GM21515 (cell line): ENCODE results near the gene NLRP1.
"Not testable (repeated sequence)": the region's sequence is repeated elsewhere in the genome, so short reads cannot be mapped to it uniquely, and the experiment has no call there.

Source experiments
- ATAC-seq: cut with Tn5 transposase; IDR thresholded peaks from one replicate; pipeline ENCODE4 v1.9.1; 2021; ENCODE audit not compliant: unreplicated experiment

Gene NLRP1

DNA sequence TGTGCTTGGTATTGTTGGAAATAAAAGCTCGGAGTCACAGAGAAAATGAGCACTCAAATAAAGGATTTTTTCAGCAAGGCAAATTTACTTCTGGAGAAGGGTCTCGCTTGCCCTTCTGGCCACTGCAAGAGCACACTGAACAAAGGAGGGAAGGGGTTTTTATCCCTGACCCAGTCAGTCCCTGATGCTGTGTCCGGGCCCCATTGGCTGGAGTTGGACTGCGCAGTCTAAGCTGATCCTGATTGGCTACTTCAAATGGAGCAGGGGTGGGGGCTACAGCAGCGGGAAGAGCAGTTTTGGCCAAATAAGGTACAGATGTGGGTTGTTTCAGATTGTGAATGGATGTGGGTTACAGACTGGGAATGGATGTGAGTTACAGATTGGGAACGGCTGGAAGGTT lies 4.3 kb upstream of the NLRP1 start:
- ATAC-seq: no peak

DNA sequence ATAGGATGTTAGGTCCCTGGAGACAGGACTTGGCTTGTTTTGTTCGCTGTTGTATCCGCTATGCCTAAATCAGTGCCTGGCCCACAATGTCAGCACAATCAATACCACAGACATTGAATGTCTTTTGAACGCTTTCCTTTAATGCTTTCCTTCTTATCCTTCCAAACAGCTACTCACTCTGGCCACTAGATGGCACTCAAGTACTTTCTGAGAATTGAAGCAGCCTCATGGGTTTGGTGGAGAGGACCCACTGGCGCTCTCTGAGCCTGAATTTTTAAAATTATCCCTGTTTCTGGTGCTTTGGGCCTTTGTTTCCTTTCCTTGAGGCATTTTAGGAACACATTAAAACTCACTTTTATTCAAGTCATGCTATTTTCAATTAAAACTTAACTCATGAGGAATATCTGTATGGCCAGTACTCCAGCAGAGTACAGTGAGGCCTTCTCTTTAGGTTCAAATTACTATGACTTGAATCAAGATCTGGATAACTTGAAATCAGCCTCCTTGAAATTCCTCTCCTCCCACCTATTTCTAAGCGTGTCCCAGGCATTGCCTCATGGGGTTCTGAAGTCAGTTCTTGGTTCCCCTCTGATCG lies 3.2 kb upstream of the NLRP1 start:
- ATAC-seq: no peak

DNA sequence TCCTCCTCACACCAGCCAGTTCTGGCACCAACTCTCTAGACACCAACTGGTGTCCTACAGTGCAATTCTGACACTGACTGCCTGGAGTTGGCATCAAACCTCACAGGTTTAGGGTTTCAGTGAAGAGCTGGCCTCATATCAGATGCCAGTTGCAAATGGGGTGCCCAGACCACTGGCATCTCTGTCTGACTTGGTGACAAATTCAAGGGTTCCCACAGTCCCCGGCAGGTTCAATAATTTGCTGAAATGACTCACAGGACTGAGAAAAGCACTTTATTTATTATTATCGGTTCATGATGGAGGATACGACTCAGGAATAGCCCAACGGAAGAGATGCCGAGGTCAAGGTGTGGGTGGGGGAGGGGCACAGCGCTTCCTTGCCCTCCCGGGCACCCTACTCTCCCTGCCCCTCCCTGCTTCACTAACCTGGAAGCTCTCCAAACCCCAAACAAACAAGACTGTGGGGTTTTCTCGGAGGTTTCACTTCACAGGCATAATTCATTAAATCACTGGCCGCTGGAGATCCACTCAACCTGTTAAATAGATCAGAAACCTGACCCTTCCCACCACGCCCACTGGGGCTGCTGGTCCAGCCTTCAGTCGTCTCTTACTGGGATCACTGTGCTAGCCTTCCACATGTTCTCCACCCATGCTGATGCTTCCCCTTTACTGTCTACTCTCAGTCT lies 1.7 kb upstream of the NLRP1 start:
- ATAC-seq: no peak

DNA sequence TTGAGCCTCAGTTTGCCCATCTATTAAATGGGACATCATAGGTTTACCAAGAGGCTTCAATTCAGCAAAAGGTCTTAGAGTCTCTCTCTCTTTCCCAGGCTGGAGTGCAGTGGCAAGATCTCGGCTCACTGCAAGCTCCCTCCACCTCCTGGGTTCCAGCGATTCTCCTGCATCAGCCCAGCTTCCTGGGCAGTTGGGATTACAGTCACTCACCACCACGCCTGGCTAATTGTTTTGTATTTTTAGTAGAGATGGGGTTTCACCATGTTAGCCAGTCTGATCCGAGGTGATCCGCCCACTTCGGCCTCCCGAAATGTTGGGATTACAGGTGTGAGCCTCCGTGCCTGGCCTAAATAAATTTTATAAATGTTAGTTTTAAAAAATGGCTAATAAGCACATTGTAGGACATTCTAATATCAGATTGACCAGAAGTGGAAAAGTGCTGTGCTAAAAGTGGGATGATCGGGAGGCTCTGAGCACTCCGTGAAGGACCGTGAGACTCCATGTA lies 1.0 kb upstream of the NLRP1 start:
- no peak for ATAC-seq

DNA sequence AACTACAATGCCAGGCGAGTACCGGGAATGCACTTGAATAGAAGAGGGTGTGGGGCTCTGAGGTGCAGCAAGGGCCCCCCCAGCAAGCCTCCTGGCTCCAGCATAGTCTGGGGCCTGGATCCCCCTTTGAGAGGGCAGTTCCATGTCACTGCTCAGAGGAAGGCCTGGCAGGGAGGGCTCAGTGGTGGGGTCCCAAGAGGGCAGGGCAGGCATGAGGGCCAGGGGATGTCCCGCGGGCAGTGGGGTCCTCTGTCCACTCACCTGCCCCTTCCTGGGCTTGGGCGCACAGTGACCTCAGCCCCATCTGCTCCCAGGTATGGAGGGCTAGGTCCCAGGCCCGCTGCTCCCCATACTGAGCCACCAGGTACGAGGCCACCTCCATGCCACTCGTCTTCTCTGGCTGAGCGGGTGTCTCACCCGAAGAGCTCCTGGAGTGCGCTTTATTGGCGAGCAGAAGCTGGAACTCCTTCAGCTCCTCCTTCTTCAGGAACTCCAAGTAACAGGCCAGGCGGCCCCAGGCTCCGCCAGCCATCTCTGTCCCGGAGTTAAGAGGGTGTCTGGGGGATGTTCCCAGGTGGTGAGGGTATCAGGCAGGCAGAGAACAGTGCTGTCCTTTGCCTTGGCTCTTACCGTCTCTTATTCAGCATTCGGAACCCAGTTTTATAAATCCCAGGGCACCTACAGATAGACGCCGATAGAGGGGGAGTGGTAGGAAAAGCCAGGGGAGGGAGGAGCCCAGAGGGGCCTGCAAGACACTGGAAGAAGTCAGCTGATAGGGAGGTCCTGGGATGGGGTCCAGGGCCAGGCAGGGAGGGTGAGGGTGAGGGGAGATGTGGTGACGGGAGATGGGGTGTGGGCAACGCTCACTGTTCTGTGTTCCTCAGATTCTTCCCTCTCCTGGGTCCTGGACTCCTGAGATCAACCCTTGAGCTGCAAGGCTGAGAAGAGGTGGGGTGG lies 605 bp downstream of the NLRP1 start:
- no peak for ATAC-seq

DNA sequence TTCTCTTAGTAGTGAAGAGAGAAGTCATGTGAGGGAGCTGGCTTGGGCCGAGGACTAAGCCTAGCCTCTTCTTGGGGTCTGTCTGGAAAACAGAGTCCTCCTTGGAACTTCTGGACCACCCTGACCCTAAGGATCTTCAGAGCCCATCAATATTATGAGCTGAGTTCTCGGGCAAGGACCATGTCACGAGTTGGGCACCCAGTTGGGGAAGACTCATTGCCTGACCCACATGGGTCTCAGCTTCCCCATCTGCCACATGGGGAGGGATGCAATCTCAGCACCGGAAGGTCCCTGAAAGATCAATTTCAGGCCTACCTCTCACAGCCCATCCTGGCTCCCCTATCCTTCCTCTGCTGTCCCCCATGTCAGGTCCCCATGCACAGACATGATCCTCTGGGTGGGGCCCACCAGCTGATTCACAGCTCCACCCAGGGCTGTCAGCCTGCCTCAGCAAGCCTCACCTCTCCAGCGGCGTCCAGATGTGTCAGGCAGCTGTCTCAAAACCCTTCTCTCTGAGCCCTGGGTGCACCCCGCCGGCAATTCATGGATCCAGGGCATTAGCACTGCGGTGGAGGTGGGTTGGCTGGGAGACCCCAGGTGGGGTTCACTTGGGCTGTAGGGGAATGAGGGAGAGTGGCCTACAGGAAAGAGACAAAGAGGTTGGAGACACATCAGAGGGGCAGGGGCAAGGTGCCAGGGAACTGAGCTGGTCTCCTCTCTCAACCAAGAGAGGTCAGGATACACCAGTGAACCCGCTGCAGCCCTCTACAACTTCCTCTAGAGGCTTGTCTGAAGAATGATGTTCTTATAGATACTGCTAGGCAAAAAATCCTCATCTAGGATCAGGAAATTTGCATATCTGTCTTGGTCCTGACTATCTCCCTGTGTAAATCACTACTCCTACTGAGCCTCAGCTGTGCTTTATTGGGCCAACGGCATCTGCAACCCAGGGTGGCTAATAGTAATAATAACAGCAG lies 1.8 kb downstream of the NLRP1 start:
- ATAC-seq: no peak

DNA sequence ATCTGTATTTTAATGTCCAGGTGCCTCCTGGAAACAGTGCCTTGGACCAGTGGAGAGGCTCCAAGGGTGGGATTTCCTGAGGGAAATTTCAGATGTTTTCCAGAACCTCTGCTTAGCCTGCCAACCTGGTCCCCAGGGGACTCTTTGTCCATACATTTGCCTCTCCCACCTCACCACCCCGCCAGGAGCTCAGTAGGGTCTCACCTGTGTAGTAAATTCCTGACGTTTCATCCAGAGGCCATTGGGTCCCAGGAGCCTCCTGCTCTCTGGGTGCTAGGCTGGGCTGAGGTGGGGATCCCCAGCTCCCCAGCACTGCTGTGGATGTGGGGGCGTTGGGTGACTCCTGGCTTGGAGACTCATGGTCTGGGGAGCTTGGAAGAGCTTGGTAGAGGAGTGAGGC lies 2.7 kb downstream of the NLRP1 start:
- no peak for ATAC-seq

DNA sequence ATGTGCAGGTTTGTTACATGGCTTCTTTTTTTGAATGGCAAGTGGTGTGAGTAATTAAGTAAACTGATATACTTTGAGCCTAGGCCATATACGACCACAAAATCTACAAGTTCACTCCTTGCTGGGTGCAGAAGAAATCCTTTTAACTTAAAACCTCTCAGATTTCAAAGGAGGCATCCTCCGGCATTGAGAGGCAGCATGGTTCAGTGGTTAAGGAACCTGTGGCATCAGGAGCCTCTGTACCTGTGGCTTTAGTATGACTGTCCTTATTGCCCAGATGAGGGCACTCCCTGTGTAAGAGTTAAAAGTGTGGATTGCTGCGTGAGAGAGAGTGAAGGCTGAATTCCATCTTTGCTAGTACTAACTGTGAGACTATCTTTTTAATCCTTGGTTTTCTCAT lies 3.3 kb downstream of the NLRP1 start:
- no peak for ATAC-seq

DNA sequence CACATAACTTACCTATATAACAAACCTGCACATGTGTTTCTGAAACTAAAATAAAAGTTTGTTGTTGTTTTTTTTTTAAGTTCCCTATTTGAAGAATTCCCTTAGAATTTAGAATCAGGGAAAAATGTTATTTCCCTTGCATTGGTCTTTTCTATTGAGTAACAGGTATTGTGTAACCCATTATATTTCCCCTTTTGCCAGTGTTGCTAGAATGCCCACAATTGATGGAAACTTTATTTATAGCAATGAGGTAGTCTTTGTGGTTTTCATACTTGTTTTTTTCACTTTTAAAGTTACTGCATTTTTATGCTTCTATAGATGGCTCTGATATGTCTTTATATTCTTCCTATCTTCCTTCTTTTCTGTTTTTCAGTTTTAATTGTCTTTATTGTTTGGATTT lies 3.9 kb downstream of the NLRP1 start:
- no peak for ATAC-seq

DNA sequence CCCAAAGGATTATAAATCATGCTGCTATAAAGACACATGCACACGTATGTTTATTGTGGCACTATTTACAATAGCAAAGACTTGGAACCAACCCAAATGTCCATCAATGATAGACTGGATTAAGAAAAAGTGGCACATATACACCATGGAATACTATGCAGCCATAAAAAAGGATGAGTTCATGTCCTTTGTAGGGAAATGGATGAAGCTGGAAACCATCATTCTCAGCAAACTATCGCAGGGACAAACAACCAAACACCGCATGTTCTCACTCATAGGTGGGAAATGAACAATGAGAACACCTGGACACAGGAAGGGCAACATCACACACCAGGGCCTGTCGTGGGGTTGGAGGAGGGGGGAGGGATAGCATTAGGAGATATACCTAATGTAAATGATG lies 5.5 kb downstream of the NLRP1 start:
- ATAC-seq: not testable (repeated sequence)

DNA sequence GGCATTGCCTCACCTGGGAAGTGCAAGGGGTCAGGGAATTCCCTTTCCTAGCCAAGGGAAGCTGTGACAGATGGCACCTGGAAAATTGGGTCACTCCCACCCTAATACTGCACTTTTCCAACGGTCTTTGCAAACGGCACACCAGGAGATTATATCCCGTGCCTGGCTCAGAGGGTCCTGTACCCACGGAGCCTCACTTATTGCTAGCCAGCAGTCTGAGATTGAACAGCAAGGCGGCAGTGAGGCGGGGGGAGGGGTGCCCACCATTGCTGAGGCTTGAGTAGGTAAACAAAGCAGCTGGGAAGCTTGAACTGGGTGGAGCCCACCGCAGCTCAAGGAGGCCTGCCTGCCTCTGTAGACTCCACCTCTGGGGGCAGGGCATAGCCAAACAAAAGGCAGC lies 11.3 kb downstream of the NLRP1 start:
- ATAC-seq: not testable (repeated sequence)

DNA sequence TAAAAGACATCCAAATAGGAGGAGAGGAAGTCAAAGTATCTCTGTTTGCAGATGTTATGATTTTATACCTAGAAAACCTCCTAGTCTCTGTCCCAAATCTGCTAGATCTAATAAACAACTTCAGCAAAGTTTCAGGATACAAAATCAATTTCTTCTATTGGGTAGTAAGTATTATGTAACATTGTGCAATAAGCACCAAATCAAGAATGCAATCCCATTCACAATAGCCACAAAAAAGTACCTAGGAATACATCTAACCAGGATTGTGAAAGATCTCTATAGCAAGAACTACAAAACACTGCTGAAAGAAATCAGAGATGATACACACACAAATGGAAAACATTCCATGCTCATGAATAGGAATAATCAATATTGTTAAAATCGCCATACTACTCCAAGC lies 13.0 kb downstream of the NLRP1 start:
- no peak for ATAC-seq

DNA sequence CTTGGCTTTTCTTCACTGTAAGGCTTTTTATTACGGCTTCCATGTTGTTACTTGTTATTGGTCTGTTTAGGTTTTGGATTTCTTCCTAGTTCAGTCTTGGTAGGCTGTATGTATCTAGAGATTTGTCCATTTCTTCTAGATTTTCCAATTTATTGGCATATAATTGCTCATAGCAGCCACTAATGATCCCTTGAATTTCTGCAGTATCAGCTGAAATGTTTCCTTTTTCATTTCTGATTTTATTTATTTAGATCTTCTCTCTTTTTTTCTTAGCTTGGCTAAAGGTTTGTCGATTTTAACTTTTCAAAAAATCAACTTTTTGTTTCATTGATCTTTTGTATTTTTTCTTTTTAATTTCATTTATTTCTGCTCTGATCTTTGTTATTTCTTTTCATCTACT lies 18.5 kb downstream of the NLRP1 start:
- ATAC-seq: no peak

DNA sequence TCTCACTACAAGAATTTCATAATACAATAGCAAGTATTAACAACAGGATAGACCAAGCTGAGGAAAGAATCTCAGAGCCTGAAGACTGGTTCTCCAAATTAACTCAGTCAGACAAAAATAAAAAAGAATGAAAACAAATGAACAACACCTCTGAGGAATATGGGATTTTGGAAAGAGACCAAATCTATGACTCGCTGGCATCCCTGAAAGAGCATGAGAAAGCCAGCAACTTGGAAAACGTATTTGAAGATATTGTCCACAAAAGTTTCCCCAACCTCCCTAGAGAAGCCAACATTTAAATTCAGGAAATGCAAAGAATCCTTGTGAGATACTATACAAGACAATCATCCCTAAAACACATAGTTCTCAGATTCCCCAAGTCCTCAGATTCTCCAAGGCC lies 20.9 kb downstream of the NLRP1 start:
- no peak for ATAC-seq

DNA sequence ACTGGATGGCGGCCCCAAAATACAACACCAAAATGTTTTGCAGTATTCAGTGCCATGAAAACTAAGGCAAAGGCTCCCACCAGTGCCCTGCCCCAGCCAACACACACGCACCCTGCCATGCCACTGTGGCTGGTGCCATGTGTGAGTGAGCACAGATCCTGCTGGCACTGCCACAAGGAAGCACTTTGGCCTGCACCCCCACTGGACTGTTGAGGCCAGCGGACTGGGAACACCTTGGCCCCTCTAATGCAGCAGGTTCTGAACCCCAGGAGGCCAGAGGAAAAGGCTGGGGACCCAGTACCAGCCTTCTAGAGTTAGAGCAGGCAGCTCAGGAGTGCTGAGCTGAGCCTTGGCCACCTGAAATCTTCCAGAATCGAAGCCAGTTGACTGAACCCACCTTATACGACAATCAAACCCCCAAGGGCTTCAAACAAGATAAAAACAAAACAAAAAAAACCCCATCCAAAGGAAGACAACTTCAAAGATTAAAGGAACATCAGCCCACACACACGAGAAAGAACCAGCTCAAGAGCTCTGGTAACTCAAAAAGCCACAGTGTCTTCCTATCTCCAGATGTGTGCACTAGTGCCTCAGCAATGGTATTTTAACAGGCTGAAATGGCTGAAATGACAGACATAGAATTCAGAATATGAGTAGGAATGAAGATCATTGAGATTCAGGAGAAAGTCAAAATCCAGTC lies 21.5 kb downstream of the NLRP1 start:
- ATAC-seq: no peak

DNA sequence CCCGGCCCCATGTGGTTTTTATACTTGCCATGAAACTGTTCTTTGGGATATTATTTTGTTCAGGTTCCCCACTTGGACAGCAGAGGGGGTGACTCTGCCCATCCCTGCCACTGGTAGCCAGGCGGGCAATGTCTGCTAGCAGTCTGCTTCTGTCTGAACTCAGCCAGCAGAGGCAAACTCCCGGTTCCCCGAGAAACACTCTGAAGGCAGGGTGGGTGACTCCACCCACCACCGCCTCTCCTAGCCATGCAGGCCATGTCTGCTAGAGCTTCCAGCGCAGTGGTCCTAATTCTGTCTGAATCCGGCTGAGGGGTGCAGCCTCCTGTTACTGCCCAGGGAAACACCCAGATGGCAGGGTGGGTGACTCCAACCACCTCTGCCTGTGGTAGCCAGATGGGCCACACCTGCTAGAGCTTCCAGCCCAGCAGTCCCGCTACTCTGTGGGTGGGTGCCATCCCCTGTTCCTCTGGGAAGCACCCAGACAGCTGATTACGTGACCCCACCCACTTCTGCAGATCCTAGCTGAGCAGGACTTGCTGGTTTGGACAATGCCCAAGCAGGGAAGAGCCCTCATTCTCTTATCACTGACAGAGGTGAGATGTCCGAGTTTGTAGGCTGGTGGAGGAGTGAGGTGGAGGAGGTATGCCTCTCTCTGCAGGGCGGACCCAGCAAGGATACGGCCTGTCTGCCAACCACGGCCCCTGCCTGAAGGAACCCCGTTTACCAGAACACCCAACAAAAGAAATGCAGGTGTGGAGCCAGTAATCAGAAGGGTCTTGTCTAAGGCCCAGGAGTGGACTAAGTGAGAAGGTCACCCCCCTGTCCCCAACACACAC lies 22.4 kb downstream of the NLRP1 start:
- ATAC-seq: no peak

DNA sequence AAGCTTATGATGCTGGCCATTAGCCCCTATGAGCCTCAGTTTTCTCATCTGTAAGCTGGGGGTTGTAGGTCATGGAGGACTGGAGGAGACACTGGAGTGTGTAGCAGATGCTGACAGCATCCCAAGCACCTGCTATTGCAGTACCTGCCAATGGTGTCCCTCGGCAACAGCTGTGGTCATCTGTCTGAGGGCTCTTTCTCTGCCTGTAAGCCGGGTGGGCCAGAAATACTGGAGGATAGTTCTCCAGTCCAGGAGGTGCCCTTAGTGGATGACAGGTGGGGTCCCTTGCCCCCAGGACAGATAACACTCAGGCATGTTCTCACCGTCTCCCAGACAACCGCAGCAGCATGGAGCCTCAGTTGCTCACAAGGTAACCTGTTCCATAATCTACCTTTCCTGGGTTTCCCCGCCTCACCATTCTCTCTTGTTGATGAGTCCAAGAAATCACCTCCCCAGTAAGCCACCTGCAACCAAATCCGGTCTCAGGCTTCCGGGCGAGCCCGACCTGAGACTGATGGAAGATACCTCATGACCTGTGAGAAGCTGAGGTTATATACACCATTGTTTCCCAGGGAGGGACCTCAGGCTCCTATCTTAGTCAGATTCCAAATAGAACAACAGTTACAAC lies 23.8 kb downstream of the NLRP1 start:
- no peak for ATAC-seq
